Fibroblast of lung (primary cell): ENCODE measurements around the gene IL25. TPM values are rescaled to one million over a fixed set of nuclear protein-coding genes. Genes with fewer than 3 reads are reported as not detected.
"Not testable (repeated sequence)": the region's sequence is repeated elsewhere in the genome, so short reads cannot be mapped to it uniquely, and the experiment has no call there.

Experiments
- DNase-seq, 2 donors: peaks; one replicate each; pipeline versions ENCODE4 v3.0.0 to v3.0.0-alpha.2; 2010; ENCODE audit warnings: low read depth in 2 of 2
- H2AFZ ChIP-seq: 2 replicates; pipeline ENCODE4 v1.5.1; 2012; ENCODE audit warnings: low read length, control low read depth, inconsistent platforms
- H3K27ac ChIP-seq: 2 replicates; pipeline ENCODE4 v1.5.1; 2011; ENCODE audit warnings: low read length, control low read depth; ENCODE audit not compliant: insufficient read depth
- H3K27me3 ChIP-seq: 2 replicates; pipeline ENCODE4 v1.5.1; 2011; ENCODE audit warnings: mild to moderate bottlenecking, low read length; ENCODE audit not compliant: control insufficient read depth, insufficient read depth
- H3K36me3 ChIP-seq: 2 replicates; pipeline ENCODE4 v1.5.1; 2011; ENCODE audit warnings: low read length; ENCODE audit not compliant: control insufficient read depth, insufficient read depth
- H3K4me1 ChIP-seq: 2 replicates; pipeline ENCODE4 v1.5.1; 2011; ENCODE audit warnings: low read length; ENCODE audit not compliant: control insufficient read depth, insufficient read depth; ENCODE audit errors: extremely low read depth
- H3K4me2 ChIP-seq: 2 replicates; pipeline ENCODE4 v1.5.1; 2011; ENCODE audit warnings: low read length, control low read depth; ENCODE audit not compliant: insufficient read depth; ENCODE audit errors: extremely low read depth
- H3K4me3 ChIP-seq, 4 experiments: fragments of 200-600 bp in 1 of 4; sonication (generic) in 1 of 4; replicated peaks in 1 of 4; 2 replicates each; pipeline ENCODE4 v1.5.1; 2011 to 2016; ENCODE audit warnings: low read length in 4 of 4, low read depth in 3 of 4, mild to moderate bottlenecking in 3 of 4, control low read depth in 2 of 4, inconsistent platforms in 1 of 4, mixed read lengths in 1 of 4; ENCODE audit not compliant: insufficient read depth in 1 of 4; ENCODE audit errors: control extremely low read depth in 1 of 4
- H3K79me2 ChIP-seq: 2 replicates; pipeline ENCODE4 v1.5.1; 2012; ENCODE audit warnings: mild to moderate bottlenecking, low read length, inconsistent platforms; ENCODE audit not compliant: control insufficient read depth, insufficient read depth
- H3K9ac ChIP-seq: 2 replicates; pipeline ENCODE4 v1.5.1; 2011; ENCODE audit warnings: mild to moderate bottlenecking, low read length, control low read depth; ENCODE audit not compliant: insufficient read depth
- H3K9me3 ChIP-seq: 2 replicates; pipeline ENCODE4 v1.5.1; 2012; ENCODE audit warnings: low read depth, low read length; ENCODE audit not compliant: control insufficient read depth, insufficient read depth
- H4K20me1 ChIP-seq: 2 replicates; pipeline ENCODE4 v1.5.1; 2011; ENCODE audit warnings: low read length; ENCODE audit not compliant: control insufficient read depth, insufficient read depth; ENCODE audit errors: extremely low read depth
- EZH2 ChIP-seq: IDR thresholded peaks from 2 replicates; pipeline ENCODE4 v1.5.1; 2012; ENCODE audit warnings: low read length, control low read depth, mild to moderate bottlenecking; ENCODE audit errors: missing control alignments
- polyA plus RNA-seq, 2 donors: library from polyadenylated mRNA; depleted of rRNA in 1 of 2; stranded (reverse) in 1 of 2; unstranded in 1 of 2; fragments of >200 nt; gene quantifications; 2 replicates each; pipeline ENCODE4 v1.2.1, GENCODE V29; 2011 to 2012; ENCODE audit warnings: missing spikeins in 1 of 2
- total RNA-seq: library from RNA; depleted of rRNA; stranded (reverse); fragments of >200 nt; gene quantifications from 2 replicates; pipeline ENCODE4 v1.2.1, GENCODE V29; 2014
- TF ChIP-seq, protein P1 (sequence below), 2 donors: IDR thresholded peaks in 1 of 2; conservative IDR thresholded peaks in 1 of 2; 1 replicate in 1 of 2; 2 replicates in 1 of 2; pipeline ENCODE4 v1.5.1; 2011 to 2012; ENCODE audit warnings: low read length in 2 of 2, control low read depth in 1 of 2, inconsistent platforms in 1 of 2, low read depth in 1 of 2, mild to moderate bottlenecking in 1 of 2

Gene IL25
- total and polyA plus RNA-seq, 2 donors (not counting 1 experiment from before 2014, with no cell fraction given) = not detected

- no peak for TF ChIP-seq EZH2
- TF ChIP-seq, protein P1, sequence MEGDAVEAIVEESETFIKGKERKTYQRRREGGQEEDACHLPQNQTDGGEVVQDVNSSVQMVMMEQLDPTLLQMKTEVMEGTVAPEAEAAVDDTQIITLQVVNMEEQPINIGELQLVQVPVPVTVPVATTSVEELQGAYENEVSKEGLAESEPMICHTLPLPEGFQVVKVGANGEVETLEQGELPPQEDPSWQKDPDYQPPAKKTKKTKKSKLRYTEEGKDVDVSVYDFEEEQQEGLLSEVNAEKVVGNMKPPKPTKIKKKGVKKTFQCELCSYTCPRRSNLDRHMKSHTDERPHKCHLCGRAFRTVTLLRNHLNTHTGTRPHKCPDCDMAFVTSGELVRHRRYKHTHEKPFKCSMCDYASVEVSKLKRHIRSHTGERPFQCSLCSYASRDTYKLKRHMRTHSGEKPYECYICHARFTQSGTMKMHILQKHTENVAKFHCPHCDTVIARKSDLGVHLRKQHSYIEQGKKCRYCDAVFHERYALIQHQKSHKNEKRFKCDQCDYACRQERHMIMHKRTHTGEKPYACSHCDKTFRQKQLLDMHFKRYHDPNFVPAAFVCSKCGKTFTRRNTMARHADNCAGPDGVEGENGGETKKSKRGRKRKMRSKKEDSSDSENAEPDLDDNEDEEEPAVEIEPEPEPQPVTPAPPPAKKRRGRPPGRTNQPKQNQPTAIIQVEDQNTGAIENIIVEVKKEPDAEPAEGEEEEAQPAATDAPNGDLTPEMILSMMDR (conservative IDR thresholded peaks at IDR 0.05 in 1 of 2, IDR thresholded peaks at IDR 0.05 in 1 of 2; ENCODE audit: low read depth in 1 of 2, low read length in 2 of 2) = no peak
- H3K36me3 ChIP-seq = no peaks in the 10 kb centered on the region
- H3K4me3 ChIP-seq = no peak overlapping the region
- H3K9ac ChIP-seq = no peak overlapping the region
- H4K20me1 ChIP-seq = no peaks in the 10 kb centered on the region
- H3K79me2 ChIP-seq = no peaks in the 10 kb centered on the region
- H3K27ac ChIP-seq = no peak overlapping the region
- H3K9me3 ChIP-seq = no peaks in the 10 kb centered on the region
- no peak overlapping the region for H3K4me2 ChIP-seq
- no peaks in the 10 kb centered on the region for H3K4me1 ChIP-seq
- H2AFZ ChIP-seq = no peak overlapping the region
- no peak for DNase-seq
- H3K27me3 ChIP-seq = peaks cover 3% of the 10 kb centered on the region
Observed at GRCh38 chr14:23389396-23389795, 16.8 kb downstream of the IL25 start.

DNA sequence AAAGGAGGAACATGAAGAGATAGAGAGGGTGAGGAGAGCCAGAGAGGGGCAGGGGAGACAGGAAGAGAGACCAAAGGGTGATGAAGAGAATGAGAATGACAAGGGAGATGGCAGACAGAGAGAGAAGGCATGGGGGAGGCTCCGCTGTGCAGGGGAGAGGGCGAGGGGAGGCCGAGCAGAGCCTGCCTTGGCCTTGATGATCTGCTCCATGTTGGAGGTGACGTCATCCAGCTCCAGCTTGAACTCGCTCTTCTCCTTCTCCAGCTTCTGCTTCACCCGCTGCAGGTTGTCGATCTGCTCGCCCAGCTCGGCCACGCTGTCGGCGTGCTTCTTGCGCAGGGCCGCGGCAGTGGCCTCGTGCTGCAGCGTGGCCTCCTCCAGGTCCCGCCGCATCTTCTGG is 17.3 kb downstream of the IL25 start:
- not testable (repeated sequence) for H3K4me3 ChIP-seq, H3K36me3 ChIP-seq, H3K9me3 ChIP-seq, H3K4me1 ChIP-seq, H3K9ac ChIP-seq, DNase-seq, H3K27ac ChIP-seq, H3K4me2 ChIP-seq, H2AFZ ChIP-seq, H3K79me2 ChIP-seq, H3K27me3 ChIP-seq, H4K20me1 ChIP-seq

DNA sequence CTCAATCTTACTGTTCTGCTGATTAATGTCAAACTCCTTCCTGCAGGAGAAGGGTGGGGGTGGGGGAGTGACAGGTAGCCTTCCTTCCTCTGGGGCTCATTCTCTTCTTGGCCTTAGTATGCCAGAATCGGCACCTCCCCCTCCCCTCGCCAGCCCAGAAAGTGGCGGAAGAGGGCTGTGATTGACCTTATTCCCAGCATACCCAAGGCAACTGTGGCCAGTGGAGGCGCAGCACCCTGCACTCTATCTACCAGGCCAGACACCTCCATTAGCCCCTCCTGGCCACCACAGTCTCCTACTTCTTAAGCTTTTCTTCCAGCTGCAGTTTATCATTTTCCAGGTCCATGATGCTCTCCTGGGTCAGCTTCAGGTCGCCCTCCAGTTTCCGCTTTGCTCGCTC is 20.0 kb downstream of the IL25 start:
- no peak for TF ChIP-seq EZH2
- TF ChIP-seq, protein P1 (conservative IDR thresholded peaks at IDR 0.05 in 1 of 2, IDR thresholded peaks at IDR 0.05 in 1 of 2; ENCODE audit: low read depth in 1 of 2, low read length in 2 of 2) = no peak
- H3K4me1 ChIP-seq = no peaks in the 10 kb centered on the region
- H3K9me3 ChIP-seq = no peaks in the 10 kb centered on the region

More for the DNA sequence above, 20.0 kb downstream of the IL25 start:
- Histone ChIP-seq H4K20me1 (no peaks in the 10 kb centered on the region), H3K4me3 (no peak overlapping the region), H3K36me3 (no peaks in the 10 kb centered on the region), H2AFZ (no peak overlapping the region), H3K9ac (no peak overlapping the region), H3K4me2 (no peak overlapping the region), H3K79me2 (no peaks in the 10 kb centered on the region), H3K27me3 (peaks cover 3% of the 10 kb centered on the region), H3K27ac (no peak overlapping the region)
- no peak for DNase-seq
